ENCODE data around the gene NAV1.

DNA sequence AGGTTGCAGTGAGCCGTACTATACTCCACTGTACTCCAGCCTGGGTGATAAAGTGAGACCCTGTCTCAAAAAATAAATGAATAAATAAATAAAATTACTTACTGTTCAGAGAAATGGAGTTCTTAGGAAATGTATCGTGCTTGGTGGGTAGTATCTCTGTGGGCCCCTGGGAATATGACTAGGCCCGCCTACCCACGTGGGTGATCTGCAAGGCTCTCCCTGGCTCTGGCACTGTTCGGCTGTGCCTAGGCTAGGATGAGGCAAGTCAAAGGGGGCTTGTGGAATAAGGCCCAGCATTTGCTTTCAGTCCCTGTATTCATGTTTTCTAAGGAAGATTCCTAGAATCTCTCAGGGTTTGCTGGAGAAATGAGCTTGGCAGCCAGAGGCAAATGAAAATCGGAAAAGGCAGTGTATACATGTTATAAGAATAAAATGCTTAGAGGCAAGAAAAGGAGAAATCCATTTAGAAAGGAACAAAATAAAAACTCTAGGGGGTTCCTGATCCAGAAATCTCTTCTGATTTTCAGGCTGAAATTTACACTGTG is 27.5 kb upstream of the NAV1 start:
- TF ChIP-seq, protein P1, sequence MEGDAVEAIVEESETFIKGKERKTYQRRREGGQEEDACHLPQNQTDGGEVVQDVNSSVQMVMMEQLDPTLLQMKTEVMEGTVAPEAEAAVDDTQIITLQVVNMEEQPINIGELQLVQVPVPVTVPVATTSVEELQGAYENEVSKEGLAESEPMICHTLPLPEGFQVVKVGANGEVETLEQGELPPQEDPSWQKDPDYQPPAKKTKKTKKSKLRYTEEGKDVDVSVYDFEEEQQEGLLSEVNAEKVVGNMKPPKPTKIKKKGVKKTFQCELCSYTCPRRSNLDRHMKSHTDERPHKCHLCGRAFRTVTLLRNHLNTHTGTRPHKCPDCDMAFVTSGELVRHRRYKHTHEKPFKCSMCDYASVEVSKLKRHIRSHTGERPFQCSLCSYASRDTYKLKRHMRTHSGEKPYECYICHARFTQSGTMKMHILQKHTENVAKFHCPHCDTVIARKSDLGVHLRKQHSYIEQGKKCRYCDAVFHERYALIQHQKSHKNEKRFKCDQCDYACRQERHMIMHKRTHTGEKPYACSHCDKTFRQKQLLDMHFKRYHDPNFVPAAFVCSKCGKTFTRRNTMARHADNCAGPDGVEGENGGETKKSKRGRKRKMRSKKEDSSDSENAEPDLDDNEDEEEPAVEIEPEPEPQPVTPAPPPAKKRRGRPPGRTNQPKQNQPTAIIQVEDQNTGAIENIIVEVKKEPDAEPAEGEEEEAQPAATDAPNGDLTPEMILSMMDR (IDR thresholded peaks at IDR 0.05): no peak
- TF ChIP-seq POLR2A (IDR thresholded peaks at IDR 0.05): no peak
